ENCODE data around the gene FAM149A. TPM values are rescaled to one million over a fixed set of nuclear protein-coding genes. Genes with fewer than 3 reads are reported as not detected.

The FAM149A gene
- total RNA-seq, 2 donors from 2014 or later, result 9.9 to 12.8 TPM

DNA sequence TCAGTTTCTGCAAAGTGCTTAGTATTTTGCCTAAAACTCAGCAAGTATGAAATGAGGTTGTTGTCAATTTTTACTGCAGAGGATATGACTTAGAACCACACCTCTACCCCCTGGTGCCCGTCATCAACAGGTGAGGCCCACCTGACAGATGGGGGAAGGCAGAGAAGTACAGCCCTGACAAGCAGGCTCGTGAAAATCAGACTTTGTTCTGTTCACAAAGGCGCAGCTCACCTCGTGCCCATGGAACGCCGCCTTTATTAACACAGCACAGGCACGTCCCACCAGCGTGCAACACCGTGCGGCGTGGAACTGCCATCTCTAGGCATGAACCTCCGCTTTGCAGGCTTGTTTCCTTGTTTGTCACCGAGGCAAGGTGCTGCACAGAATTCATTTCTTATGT is 100.2 kb downstream of the FAM149A start:
- H3K4me3 ChIP-seq, result no peak overlapping the region
- H3K9me3 ChIP-seq, result no peaks in the 10 kb centered on the region
- no peaks in the 10 kb centered on the region for H3K27me3 ChIP-seq (replicated peaks; ENCODE audit: insufficient read depth)
- TF ChIP-seq, protein P1, sequence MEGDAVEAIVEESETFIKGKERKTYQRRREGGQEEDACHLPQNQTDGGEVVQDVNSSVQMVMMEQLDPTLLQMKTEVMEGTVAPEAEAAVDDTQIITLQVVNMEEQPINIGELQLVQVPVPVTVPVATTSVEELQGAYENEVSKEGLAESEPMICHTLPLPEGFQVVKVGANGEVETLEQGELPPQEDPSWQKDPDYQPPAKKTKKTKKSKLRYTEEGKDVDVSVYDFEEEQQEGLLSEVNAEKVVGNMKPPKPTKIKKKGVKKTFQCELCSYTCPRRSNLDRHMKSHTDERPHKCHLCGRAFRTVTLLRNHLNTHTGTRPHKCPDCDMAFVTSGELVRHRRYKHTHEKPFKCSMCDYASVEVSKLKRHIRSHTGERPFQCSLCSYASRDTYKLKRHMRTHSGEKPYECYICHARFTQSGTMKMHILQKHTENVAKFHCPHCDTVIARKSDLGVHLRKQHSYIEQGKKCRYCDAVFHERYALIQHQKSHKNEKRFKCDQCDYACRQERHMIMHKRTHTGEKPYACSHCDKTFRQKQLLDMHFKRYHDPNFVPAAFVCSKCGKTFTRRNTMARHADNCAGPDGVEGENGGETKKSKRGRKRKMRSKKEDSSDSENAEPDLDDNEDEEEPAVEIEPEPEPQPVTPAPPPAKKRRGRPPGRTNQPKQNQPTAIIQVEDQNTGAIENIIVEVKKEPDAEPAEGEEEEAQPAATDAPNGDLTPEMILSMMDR (IDR thresholded peaks at IDR 0.05), result no peak
- H3K4me1 ChIP-seq (ENCODE audit: control insufficient read depth in 1 of 2, low read depth in 2 of 2), result no peaks in the 10 kb centered on the region
- peaks cover 8% of the 10 kb centered on the region for H3K36me3 ChIP-seq
- ATAC-seq (ENCODE audit: insufficient number of reproducible peaks, low FRiP score, low read depth) (no peak), DNase-seq (ENCODE audit: low spot score) (no peak)
- H3K27ac ChIP-seq, result peak overlapping the region in 1 of 2 donors; percentile 51

DNA sequence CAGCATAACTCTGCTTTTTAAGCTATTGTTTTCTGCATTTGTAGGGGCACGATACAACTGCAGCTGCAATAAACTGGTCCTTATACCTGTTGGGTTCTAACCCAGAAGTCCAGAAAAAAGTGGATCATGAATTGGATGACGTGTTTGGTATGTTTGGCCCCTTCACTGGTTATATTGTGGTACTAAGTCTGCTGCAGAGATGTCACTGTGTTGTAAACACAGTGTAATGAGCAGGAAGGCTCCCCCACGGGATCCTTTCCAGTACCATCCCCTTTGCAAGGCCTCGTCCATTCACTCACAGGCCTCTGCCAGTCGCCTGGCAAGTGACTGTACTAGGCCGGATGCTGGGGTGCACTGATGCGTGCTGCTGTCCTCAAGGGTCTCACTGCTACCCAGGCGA is 100.7 kb downstream of the FAM149A start:
- TF ChIP-seq, protein P1 (IDR thresholded peaks at IDR 0.05), result no peak
- ATAC-seq (ENCODE audit: insufficient number of reproducible peaks, low FRiP score, low read depth) (no peak), DNase-seq (ENCODE audit: low spot score) (no peak)
- Histone ChIP-seq H3K27ac (no peak overlapping the region), H3K27me3 (replicated peaks; ENCODE audit: insufficient read depth) (no peaks in the 10 kb centered on the region), H3K9me3 (no peaks in the 10 kb centered on the region), H3K36me3 (peaks cover 8% of the 10 kb centered on the region), H3K4me1 (ENCODE audit: control insufficient read depth in 1 of 2, low read depth in 2 of 2) (no peaks in the 10 kb centered on the region), H3K4me3 (no peak overlapping the region)

DNA sequence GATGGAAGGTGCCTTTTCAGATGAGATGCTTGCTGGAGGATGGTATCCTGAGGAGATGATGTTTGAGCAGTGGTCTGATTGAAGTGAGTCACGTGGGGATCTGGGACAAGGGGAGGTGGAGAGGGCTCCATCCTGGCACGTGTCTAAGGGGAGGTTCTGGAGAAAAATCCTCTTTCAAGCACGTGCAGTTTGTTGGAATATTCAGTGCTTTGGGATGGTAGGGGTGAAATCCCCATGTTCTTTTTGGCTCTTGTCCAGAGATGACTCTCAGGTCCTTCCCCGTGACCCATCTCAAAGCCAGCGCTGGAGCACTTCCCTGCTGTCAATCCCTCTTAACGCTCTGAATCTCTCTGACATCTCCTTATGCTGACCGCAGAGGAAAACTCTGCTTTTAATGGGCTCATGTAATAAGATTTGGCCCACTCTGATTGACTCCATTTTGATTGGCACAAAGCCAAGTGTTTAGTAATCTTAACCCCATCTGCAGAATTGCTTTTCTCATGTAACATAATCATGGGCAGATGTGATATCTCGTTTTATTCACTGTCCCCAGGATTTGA is 112.0 kb downstream of the FAM149A start:
- H3K36me3 ChIP-seq, result no peaks in the 10 kb centered on the region
- TF ChIP-seq, protein P1 (IDR thresholded peaks at IDR 0.05), result no peak
- no peaks in the 10 kb centered on the region for H3K27me3 ChIP-seq (replicated peaks; ENCODE audit: insufficient read depth)
- ATAC-seq (ENCODE audit: insufficient number of reproducible peaks, low FRiP score, low read depth) (no peak), DNase-seq (ENCODE audit: low spot score) (no peak)
- no peaks in the 10 kb centered on the region for H3K4me1 ChIP-seq (ENCODE audit: control insufficient read depth in 1 of 2, low read depth in 2 of 2)
- no peaks in the 10 kb centered on the region for H3K9me3 ChIP-seq
- no peak overlapping the region for H3K27ac ChIP-seq
- H3K4me3 ChIP-seq, result no peak overlapping the region

DNA sequence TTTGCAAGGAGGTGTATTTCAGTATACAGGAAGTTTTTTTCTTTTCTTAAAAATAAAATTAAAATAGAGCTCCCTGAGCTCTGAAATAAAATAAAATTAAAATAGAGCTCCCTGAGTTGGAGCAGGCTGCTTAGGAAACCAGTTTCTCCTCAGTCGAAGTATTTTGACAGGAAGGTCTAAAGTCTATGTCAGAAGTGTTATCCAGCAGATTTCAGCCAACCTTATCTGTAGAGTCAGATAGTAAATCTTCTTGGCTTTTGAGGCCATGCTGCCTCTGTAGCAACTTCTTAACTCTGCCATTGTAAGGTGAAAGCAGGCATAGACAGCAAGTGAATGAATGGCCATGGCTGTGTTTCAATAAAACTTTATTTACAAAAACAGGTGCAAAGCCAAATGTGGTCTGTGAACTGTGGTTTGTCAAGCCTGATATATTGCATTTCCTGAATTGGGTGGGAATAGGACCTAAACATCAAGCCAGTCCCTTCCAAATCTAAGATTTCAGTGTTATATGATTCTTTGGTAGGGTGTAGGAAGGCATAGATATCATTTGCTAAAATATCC is 113.3 kb downstream of the FAM149A start:
- no peaks in the 10 kb centered on the region for H3K36me3 ChIP-seq
- H3K4me1 ChIP-seq (ENCODE audit: control insufficient read depth in 1 of 2, low read depth in 2 of 2), result no peaks in the 10 kb centered on the region
- H3K27me3 ChIP-seq (replicated peaks; ENCODE audit: insufficient read depth), result no peaks in the 10 kb centered on the region
- H3K27ac ChIP-seq, result no peak overlapping the region
- no peak overlapping the region for H3K4me3 ChIP-seq
- TF ChIP-seq, protein P1 (IDR thresholded peaks at IDR 0.05), result no peak
- ATAC-seq (ENCODE audit: insufficient number of reproducible peaks, low FRiP score, low read depth) (no peak), DNase-seq (ENCODE audit: low spot score) (no peak)
- H3K9me3 ChIP-seq, result no peaks in the 10 kb centered on the region

DNA sequence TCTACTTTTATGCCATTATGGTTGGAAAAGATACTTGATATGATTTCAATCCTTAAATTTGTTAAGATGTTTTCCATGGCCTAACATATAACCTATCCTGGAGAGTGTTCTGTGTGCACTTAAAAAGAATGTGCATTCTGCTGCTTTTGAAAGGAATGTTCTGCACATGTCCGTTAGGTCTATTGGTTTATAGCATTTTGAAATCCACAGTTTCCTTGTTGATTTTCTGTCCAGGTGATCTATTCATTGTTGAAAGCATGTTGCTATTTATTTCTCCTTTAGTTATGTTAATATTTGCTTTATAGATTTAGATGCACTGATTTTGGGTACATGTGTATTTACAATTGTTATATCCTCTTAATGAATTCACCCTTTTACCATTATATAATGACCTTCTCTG is 117.1 kb downstream of the FAM149A start:
- TF ChIP-seq, protein P1 (IDR thresholded peaks at IDR 0.05), result no peak
- Histone ChIP-seq H3K27me3 (replicated peaks; ENCODE audit: insufficient read depth) (no peaks in the 10 kb centered on the region), H3K36me3 (no peaks in the 10 kb centered on the region), H3K4me1 (ENCODE audit: control insufficient read depth in 1 of 2, low read depth in 2 of 2) (no peaks in the 10 kb centered on the region), H3K4me3 (no peak overlapping the region), H3K9me3 (peaks cover 4% of the 10 kb centered on the region), H3K27ac (no peak overlapping the region)
- DNase-seq (ENCODE audit: low spot score), result no peak
- no peak for ATAC-seq (ENCODE audit: insufficient number of reproducible peaks, low FRiP score, low read depth)

Other genes with a start within 250 kb of the FAM149A start
- gene TLR3, start 35.5 kb upstream of the FAM149A start, total RNA-seq, result 1 to 10 TPM; 3.5 to 5.7 TPM
- gene CYP4V2, start 86.9 kb downstream of the FAM149A start, total RNA-seq, result 10 to 100 TPM; 41.8 to 61.2 TPM
- gene KLKB1, start 122.8 kb downstream of the FAM149A start, total RNA-seq, result 1 to 10 TPM; 1.6 to 2.6 TPM
- gene F11, start 161.5 kb downstream of the FAM149A start, total RNA-seq, result not detected

All from thoracic aorta (tissue), 2 donors.